MM.1S (cell line): Measurements from ENCODE around the gene CERS5.

ENCODE experiments used
- EZH2 ChIP-seq: fragments of 300-600 bp; sonication (generic); optimal IDR thresholded peaks from 2 replicates; pipeline ENCODE3; 2017; ENCODE audit warnings: low read depth, mild to moderate bottlenecking, antibody characterized with exemption, low read length, mixed read lengths
- TF ChIP-seq, protein P1 (sequence below): fragments of 300-600 bp; sonication (generic); IDR thresholded peaks from 2 replicates; pipeline ENCODE4 v1.5.1; 2016; ENCODE audit warnings: antibody characterized with exemption, low read length, mixed read lengths

DNA sequence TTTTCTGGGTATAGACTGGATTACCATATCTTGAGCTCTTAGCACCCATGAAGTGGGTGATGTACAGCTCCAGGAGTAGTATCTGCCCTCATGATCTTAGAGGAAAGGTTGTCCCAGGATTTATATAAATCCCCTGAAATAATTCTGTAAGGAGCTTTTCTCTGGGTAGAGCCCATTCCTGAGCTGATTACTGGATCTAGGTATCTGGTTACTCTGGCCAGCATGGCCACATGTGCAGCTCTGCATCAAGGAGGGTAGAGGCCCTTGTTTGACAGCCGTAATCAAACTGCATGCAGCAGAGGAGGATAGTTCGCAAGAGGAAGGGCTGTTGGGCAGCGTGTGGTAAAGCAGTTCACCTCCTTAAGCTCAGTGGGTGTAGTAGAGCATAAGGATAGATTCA is 46.6 kb downstream of the CERS5 start:
- TF ChIP-seq, protein P1, sequence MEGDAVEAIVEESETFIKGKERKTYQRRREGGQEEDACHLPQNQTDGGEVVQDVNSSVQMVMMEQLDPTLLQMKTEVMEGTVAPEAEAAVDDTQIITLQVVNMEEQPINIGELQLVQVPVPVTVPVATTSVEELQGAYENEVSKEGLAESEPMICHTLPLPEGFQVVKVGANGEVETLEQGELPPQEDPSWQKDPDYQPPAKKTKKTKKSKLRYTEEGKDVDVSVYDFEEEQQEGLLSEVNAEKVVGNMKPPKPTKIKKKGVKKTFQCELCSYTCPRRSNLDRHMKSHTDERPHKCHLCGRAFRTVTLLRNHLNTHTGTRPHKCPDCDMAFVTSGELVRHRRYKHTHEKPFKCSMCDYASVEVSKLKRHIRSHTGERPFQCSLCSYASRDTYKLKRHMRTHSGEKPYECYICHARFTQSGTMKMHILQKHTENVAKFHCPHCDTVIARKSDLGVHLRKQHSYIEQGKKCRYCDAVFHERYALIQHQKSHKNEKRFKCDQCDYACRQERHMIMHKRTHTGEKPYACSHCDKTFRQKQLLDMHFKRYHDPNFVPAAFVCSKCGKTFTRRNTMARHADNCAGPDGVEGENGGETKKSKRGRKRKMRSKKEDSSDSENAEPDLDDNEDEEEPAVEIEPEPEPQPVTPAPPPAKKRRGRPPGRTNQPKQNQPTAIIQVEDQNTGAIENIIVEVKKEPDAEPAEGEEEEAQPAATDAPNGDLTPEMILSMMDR = no peak
- no peak for TF ChIP-seq EZH2
